NB4 (cell line): ENCODE data around the gene AXIN1.

Source experiments
- MYC ChIP-seq: IDR thresholded peaks from 2 replicates; pipeline ENCODE4 v1.6.1; 2011; ENCODE audit warnings: low read depth, low read length
- TF ChIP-seq, protein P1 (sequence below): IDR thresholded peaks from one replicate; pipeline ENCODE4 v1.5.1; 2012; ENCODE audit warnings: low read depth, low read length

DNA sequence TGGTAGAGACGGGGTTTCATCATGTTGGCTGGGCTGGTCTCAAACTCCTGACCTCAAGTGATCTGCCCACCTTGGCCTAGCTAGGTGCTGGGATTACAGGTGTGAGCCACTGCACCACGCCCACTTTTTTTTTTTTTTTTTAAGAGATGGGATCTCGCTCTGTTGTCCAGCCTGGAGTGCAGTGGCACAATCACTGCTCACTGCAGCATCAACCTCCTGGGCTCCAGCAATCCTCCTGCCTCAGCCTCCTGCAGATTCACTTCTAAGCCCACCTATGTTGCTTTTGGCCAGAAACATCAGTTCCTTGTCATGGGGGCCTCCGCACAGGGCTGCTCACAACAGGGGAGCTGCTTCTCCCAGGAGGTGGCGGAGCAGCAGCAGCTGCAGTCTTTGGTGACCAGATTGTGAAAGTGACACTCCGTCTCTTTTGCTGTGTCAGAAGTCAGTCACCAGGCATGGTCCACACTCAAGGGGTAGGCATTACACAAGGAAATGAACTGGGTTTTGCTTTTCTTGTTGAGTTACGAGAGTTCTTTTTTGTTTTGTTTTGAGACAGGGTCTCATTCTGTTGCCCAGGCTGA, 40.0 kb upstream of the AXIN1 start:
- TF ChIP-seq MYC: no peak
- TF ChIP-seq, protein P1, sequence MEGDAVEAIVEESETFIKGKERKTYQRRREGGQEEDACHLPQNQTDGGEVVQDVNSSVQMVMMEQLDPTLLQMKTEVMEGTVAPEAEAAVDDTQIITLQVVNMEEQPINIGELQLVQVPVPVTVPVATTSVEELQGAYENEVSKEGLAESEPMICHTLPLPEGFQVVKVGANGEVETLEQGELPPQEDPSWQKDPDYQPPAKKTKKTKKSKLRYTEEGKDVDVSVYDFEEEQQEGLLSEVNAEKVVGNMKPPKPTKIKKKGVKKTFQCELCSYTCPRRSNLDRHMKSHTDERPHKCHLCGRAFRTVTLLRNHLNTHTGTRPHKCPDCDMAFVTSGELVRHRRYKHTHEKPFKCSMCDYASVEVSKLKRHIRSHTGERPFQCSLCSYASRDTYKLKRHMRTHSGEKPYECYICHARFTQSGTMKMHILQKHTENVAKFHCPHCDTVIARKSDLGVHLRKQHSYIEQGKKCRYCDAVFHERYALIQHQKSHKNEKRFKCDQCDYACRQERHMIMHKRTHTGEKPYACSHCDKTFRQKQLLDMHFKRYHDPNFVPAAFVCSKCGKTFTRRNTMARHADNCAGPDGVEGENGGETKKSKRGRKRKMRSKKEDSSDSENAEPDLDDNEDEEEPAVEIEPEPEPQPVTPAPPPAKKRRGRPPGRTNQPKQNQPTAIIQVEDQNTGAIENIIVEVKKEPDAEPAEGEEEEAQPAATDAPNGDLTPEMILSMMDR: peak; percentile 4
